Mammary epithelial cell (primary cell): ENCODE measurements around the gene RTF2.

Source experiments
- CTCF ChIP-seq, 2 donors: IDR thresholded peaks in 1 of 2; conservative IDR thresholded peaks in 1 of 2; 2 replicates each; pipeline ENCODE4 v1.5.1; 2011 to 2012; ENCODE audit warnings: inconsistent platforms in 2 of 2, low read length in 2 of 2, mild to moderate bottlenecking in 2 of 2, control low read depth in 1 of 2, low read depth in 1 of 2; ENCODE audit not compliant: insufficient read depth in 1 of 2; ENCODE audit errors: extremely low read depth in 1 of 2
- EZH2 ChIP-seq: IDR thresholded peaks from 2 replicates; pipeline ENCODE4 v1.6.1; 2012; ENCODE audit warnings: low read length, inconsistent platforms, borderline replicate concordance

GRCh38 chr20:56453352-56453751, 15.1 kb upstream of the RTF2 start:
- TF ChIP-seq CTCF (conservative IDR thresholded peaks at IDR 0.05 in 1 of 2, IDR thresholded peaks at IDR 0.05 in 1 of 2; ENCODE audit: extremely low read depth in 1 of 2, insufficient read depth in 1 of 2, low read depth in 1 of 2, low read length in 2 of 2) (no peak), EZH2 (no peak)
